H1 (cell line): ENCODE results near the gene GANAB. TPM values are rescaled to one million over a fixed set of nuclear protein-coding genes. Genes with fewer than 3 reads are reported as not detected.

Experiments used
- CTCF ChIA-PET: fragments of 300-600 bp; sonication (Branson Sonifier 250); formaldehyde crosslinking; loops from one replicate; lab custom pipeline; 2021; ENCODE audit not compliant: partially characterized antibody; lab: Charles Lee
- POLR2A ChIA-PET: fragments of 300-600 bp; sonication (Branson Sonifier 250); formaldehyde crosslinking; loops from one replicate; lab custom pipeline; 2021; ENCODE audit warnings: inconsistent platforms; ENCODE audit not compliant: partially characterized antibody; lab: Charles Lee
- DNase-seq, 2 experiments: peaks; one replicate each; pipeline versions ENCODE4 v3.0.0 to v3.0.0-alpha.2; 2010 to 2022; ENCODE audit warnings: low spot score in 2 of 2, low read depth in 1 of 2, mixed read lengths in 1 of 2
- FAIRE-seq: peaks from 2 replicates; lab custom pipeline; 2011; peaks lifted over from hg19 to GRCh38; lab: Jason Lieb, UNC
- H2AFZ ChIP-seq: 2 replicates; pipeline ENCODE4 v1.8.1; 2012; ENCODE audit warnings: low read length, inconsistent platforms
- H2AK5ac ChIP-seq: 2 replicates; pipeline ENCODE4 v1.6.1; 2013; ENCODE audit warnings: low read depth, low read length
- H2BK120ac ChIP-seq: replicated peaks from 2 replicates; pipeline ENCODE3; 2013; ENCODE audit warnings: low read depth, low read length, inconsistent platforms
- H2BK12ac ChIP-seq: 2 replicates; pipeline ENCODE4 v1.6.1; 2013; ENCODE audit warnings: low read depth, low read length
- H2BK15ac ChIP-seq: 2 replicates; pipeline ENCODE4 v1.6.1; 2013; ENCODE audit warnings: low read length
- H2BK20ac ChIP-seq: 2 replicates; pipeline ENCODE4 v1.6.1; 2013; ENCODE audit warnings: low read length
- H2BK5ac ChIP-seq: 2 replicates; pipeline ENCODE4 v1.6.1; 2013; ENCODE audit warnings: low read depth, low read length
- H3K14ac ChIP-seq: 2 replicates; pipeline ENCODE4 v1.6.1; 2013; ENCODE audit warnings: inconsistent platforms; ENCODE audit not compliant: insufficient read length
- H3K18ac ChIP-seq: 2 replicates; pipeline ENCODE4 v1.6.1; 2013; ENCODE audit warnings: low read length; ENCODE audit errors: extremely low read depth
- H3K23ac ChIP-seq: 2 replicates; pipeline ENCODE4 v1.6.1; 2013; ENCODE audit warnings: inconsistent platforms; ENCODE audit not compliant: insufficient read length
- H3K23me2 ChIP-seq: 2 replicates; pipeline ENCODE4 v1.6.1; 2013; ENCODE audit warnings: low read depth, low read length
- H3K27ac ChIP-seq: 2 replicates; pipeline ENCODE4 v1.6.1; 2011; ENCODE audit warnings: low read depth, low read length, inconsistent platforms
- H3K27me3 ChIP-seq, 4 experiments: replicated peaks in 1 of 4; 1 replicate in 1 of 4; 2 replicates in 3 of 4; pipeline versions ENCODE4 v1.6.1 to v1.8.1; 2011 to 2013; ENCODE audit warnings: low read length in 3 of 4, mild to moderate bottlenecking in 3 of 4, inconsistent platforms in 2 of 4, mixed read lengths in 2 of 4, moderate library complexity in 1 of 4; ENCODE audit not compliant: control insufficient read depth in 3 of 4, insufficient read depth in 3 of 4; ENCODE audit errors: extremely low read depth in 1 of 4
- H3K36me3 ChIP-seq, 4 experiments: 2 replicates each; pipeline versions ENCODE4 v1.6.1 to v1.8.1; 2011 to 2013; ENCODE audit warnings: mild to moderate bottlenecking in 4 of 4, low read length in 3 of 4, moderate library complexity in 2 of 4, control low read depth in 1 of 4, inconsistent platforms in 1 of 4; ENCODE audit not compliant: insufficient read depth in 4 of 4, control insufficient read depth in 2 of 4
- H3K4ac ChIP-seq: replicated peaks from 2 replicates; pipeline ENCODE3; 2013; ENCODE audit warnings: low read length, low read depth, mixed read lengths, inconsistent platforms; ENCODE audit not compliant: insufficient read length
- H3K4me1 ChIP-seq, 4 experiments: replicated peaks in 1 of 4; 1 replicate in 1 of 4; 2 replicates in 3 of 4; pipeline versions ENCODE4 v1.6.1 to v1.8.1; 2011 to 2013; ENCODE audit warnings: low read length in 3 of 4, inconsistent platforms in 2 of 4, mixed read lengths in 1 of 4; ENCODE audit not compliant: insufficient read depth in 4 of 4, control insufficient read depth in 3 of 4
- H3K4me2 ChIP-seq, 2 experiments: 2 replicates each; pipeline versions ENCODE4 v1.6.1 to v1.8.1; 2011 to 2013; ENCODE audit warnings: low read depth in 2 of 2, low read length in 2 of 2, control low read depth in 1 of 2, inconsistent platforms in 1 of 2, mild to moderate bottlenecking in 1 of 2; ENCODE audit not compliant: insufficient read depth in 1 of 2
- H3K4me3 ChIP-seq, 4 experiments: fragments of 200-600, 300-600 bp in 1 of 4; sonication (generic), shearing (Covaris generic), sonication (Bioruptor Twin) in 1 of 4; 2 replicates each; pipeline versions ENCODE4 v1.5.1 to v1.8.1; 2011 to 2016; ENCODE audit warnings: low read length in 4 of 4, low read depth in 3 of 4, control low read depth in 2 of 4, inconsistent platforms in 2 of 4, mild to moderate bottlenecking in 2 of 4, mixed read lengths in 1 of 4, moderate library complexity in 1 of 4; ENCODE audit not compliant: insufficient read depth in 2 of 4; ENCODE audit errors: extremely low read depth in 1 of 4
- H3K56ac ChIP-seq: replicated peaks from 2 replicates; pipeline ENCODE3; 2013; ENCODE audit warnings: low read depth, mild to moderate bottlenecking, mixed read lengths, low read length, inconsistent platforms; ENCODE audit not compliant: insufficient read length
- H3K79me1 ChIP-seq: 2 replicates; pipeline ENCODE4 v1.6.1; 2013; ENCODE audit warnings: low read depth, low read length, control low read depth
- H3K79me2 ChIP-seq, 2 experiments: 2 replicates each; pipeline versions ENCODE4 v1.6.1 to v1.8.1; 2012 to 2013; ENCODE audit warnings: low read length in 2 of 2, mild to moderate bottlenecking in 2 of 2, inconsistent platforms in 1 of 2; ENCODE audit not compliant: insufficient read depth in 2 of 2, control insufficient read depth in 1 of 2
- H3K9ac ChIP-seq, 4 experiments: replicated peaks in 1 of 4; 1 replicate in 1 of 4; 2 replicates in 3 of 4; pipeline versions ENCODE4 v1.6.1 to v1.8.1; 2011 to 2013; ENCODE audit warnings: low read depth in 3 of 4, low read length in 3 of 4, control low read depth in 2 of 4, mild to moderate bottlenecking in 2 of 4, moderate library complexity in 2 of 4, inconsistent platforms in 1 of 4; ENCODE audit errors: extremely low read depth in 1 of 4
- H3K9me3 ChIP-seq, 2 experiments: 2 replicates each; pipeline versions ENCODE4 v1.6.1 to v1.8.1; 2012 to 2013; ENCODE audit warnings: mild to moderate bottlenecking in 2 of 2, moderate library complexity in 2 of 2, control low read depth in 1 of 2, inconsistent platforms in 1 of 2, low read depth in 1 of 2, low read length in 1 of 2, mixed read lengths in 1 of 2; ENCODE audit not compliant: insufficient read depth in 2 of 2
- H4K20me1 ChIP-seq, 2 experiments: replicated peaks in 1 of 2; 2 replicates each; pipeline versions ENCODE3 to v1.8.1; 2011 to 2013; ENCODE audit warnings: inconsistent platforms in 2 of 2, low read length in 2 of 2, mild to moderate bottlenecking in 1 of 2; ENCODE audit not compliant: insufficient read depth in 2 of 2, control insufficient read depth in 1 of 2
- H4K5ac ChIP-seq: 2 replicates; pipeline ENCODE4 v1.6.1; 2013; ENCODE audit warnings: low read length, low read depth, mixed read lengths, inconsistent platforms; ENCODE audit not compliant: insufficient read length
- H4K8ac ChIP-seq: 2 replicates; pipeline ENCODE4 v1.8.0; 2013; ENCODE audit warnings: mild to moderate bottlenecking, moderate library complexity, low read length, inconsistent platforms; ENCODE audit not compliant: insufficient read depth; ENCODE audit errors: extremely low read depth
- H4K91ac ChIP-seq: replicated peaks from 2 replicates; pipeline ENCODE3; 2013; ENCODE audit warnings: low read length, mixed read lengths, inconsistent platforms; ENCODE audit not compliant: insufficient read length
- BACH1 ChIP-seq: IDR thresholded peaks from 2 replicates; pipeline ENCODE4 v1.6.1; 2012; ENCODE audit warnings: low read length, improper control_type of control experiment
- CREB1 ChIP-seq: IDR thresholded peaks from 2 replicates; pipeline ENCODE4 v1.6.1; 2012; ENCODE audit warnings: inconsistent platforms
- CTBP2 ChIP-seq: IDR thresholded peaks from 2 replicates; pipeline ENCODE4 v1.7.0; 2011; ENCODE audit warnings: borderline replicate concordance, mild to moderate bottlenecking, moderate library complexity, mixed read lengths, low read length; ENCODE audit not compliant: insufficient read depth, insufficient read length
- E2F6 ChIP-seq: IDR thresholded peaks from 2 replicates; pipeline ENCODE4 v1.6.1; 2012; ENCODE audit warnings: inconsistent platforms
- HDAC2 ChIP-seq, 2 experiments: fragments of 300-600 bp in 1 of 2; sonication (generic) in 1 of 2; IDR thresholded peaks; 2 replicates each; pipeline ENCODE4 v1.6.1; 2011 to 2012; ENCODE audit warnings: low read depth in 2 of 2, low read length in 2 of 2, mild to moderate bottlenecking in 2 of 2, moderate library complexity in 2 of 2, borderline replicate concordance in 1 of 2, inconsistent platforms in 1 of 2
- MAFK ChIP-seq: IDR thresholded peaks from 2 replicates; pipeline ENCODE4 v1.6.1; 2012; ENCODE audit warnings: low read depth, mild to moderate bottlenecking, improper control_type of control experiment, low read length
- MAX ChIP-seq: IDR thresholded peaks from 2 replicates; pipeline ENCODE4 v1.6.1; 2012; ENCODE audit warnings: inconsistent platforms
- NRF1 ChIP-seq: IDR thresholded peaks from 2 replicates; pipeline ENCODE4 v1.6.1; 2011; ENCODE audit warnings: mild to moderate bottlenecking, low read depth, low read length, improper control_type of control experiment
- SIX5 ChIP-seq: IDR thresholded peaks from 2 replicates; pipeline ENCODE4 v1.6.1; 2011; ENCODE audit warnings: mild to moderate bottlenecking, low read depth, low read length
- TAF7 ChIP-seq: optimal IDR thresholded peaks from 2 replicates; pipeline ENCODE3; 2011; ENCODE audit warnings: low read depth, mild to moderate bottlenecking, inconsistent platforms, low read length, moderate library complexity, borderline replicate concordance
- TCF12 ChIP-seq: IDR thresholded peaks from 2 replicates; pipeline ENCODE4 v1.6.1; 2011; ENCODE audit warnings: low read depth, mild to moderate bottlenecking, low read length
- WGBS, 2 experiments: shearing (Covaris generic) in 1 of 2; methylation state at CpG; one replicate each; pipeline versions ENCODE4 v1.1.6 to v1.1.7; 2013 to 2015; ENCODE audit warnings: low lambda C conversion rate in 2 of 2, mixed read lengths in 2 of 2, inconsistent platforms in 1 of 2, low coverage in 1 of 2, missing lambda C conversion rate in 1 of 2; ENCODE audit not compliant: insufficient replicate concordance in 2 of 2, insufficient coverage in 1 of 2, insufficient read length in 1 of 2; ENCODE audit errors: extremely low coverage in 1 of 2, missing lambda C conversion rate in 1 of 2; 5-methylcytosine and 5-hydroxymethylcytosine counted together
- polyA plus RNA-seq, 7 experiments: library from polyadenylated mRNA; depleted of rRNA in 3 of 7; stranded (reverse) in 5 of 7; unstranded in 2 of 7; fragments of >200 nt in 5 of 7; fragments of 200-250 nt in 2 of 7; gene quantifications; 1 replicate in 5 of 7; 2 replicates in 1 of 7; 4 replicates in 1 of 7; pipeline versions ENCODE4 v1.2.1 to v1.2.3, GENCODE V29; 2011 to 2013; ENCODE audit warnings: missing spikeins in 2 of 7, mixed read lengths in 2 of 7
- total RNA-seq: library from RNA; stranded (reverse); fragmentation: NEBNext Ultra II Directional; extraction: Animal tissue kit (Norgen Biotek cat#: 25700); gene quantifications from 2 replicates; pipeline ENCODE4 v1.2.1, GENCODE V29; 2021

Gene GANAB
- total and polyA plus RNA-seq, 2 of the 8 experiments (the other 6 are each of a cell fraction or from before 2014, with no cell fraction given) = 289 to 330 TPM

GRCh38 chr11:62677714-62678113 is 31.3 kb upstream of the GANAB start:
- no peak overlapping the region for H4K91ac ChIP-seq
- peak overlapping the region; percentile 74 to 86 for H3K4me2 ChIP-seq
- no peak overlapping the region for H2AFZ ChIP-seq
- DNase-seq = no peak
- H3K4me3 ChIP-seq = peak overlapping the region; percentile 78 to 98 (median 88); a peak in 5 of 8 replicates
- no peak overlapping the region for H3K14ac ChIP-seq
- H2BK15ac ChIP-seq = no peak overlapping the region
- H3K9ac ChIP-seq = no peak overlapping the region
- no peak overlapping the region for H3K18ac ChIP-seq
- ChIA-PET POLR2A (interaction anchor here (1.2 to 61.4 kb wide), 6 partner anchors 14 to 110 kb away, joined by 3 to 2041 read pairs (median 4); partner anchors contain the start of genes BSCL2, C11orf98, CSKMT and GANAB), CTCF (interaction anchor here (0.8 to 3.2 kb wide), 5 partner anchors 10 to 66 kb away, joined by 3 to 16 read pairs (median 6); partner anchors contain the start of genes CSKMT and EML3)
- peaks cover 8% of the 10 kb centered on the region for H3K79me1 ChIP-seq
- no peak overlapping the region for H3K23ac ChIP-seq
- H3K36me3 ChIP-seq = peaks cover 5 to 29% (median 9%) of the 10 kb centered on the region in 4 experiments; a peak in 5 of 8 replicates
- H3K27ac ChIP-seq = no peak overlapping the region
- H3K4ac ChIP-seq = no peak overlapping the region
- no peaks in the 10 kb centered on the region for H3K27me3 ChIP-seq
- WGBS, 2 experiments = 91% methylated on average over 15 of the region's 15 CpGs; no CpG with 5 or more reads in 1 of the 2 experiments
- H3K9me3 ChIP-seq = no peaks in the 10 kb centered on the region
- TF ChIP-seq CTBP2 (no peak), MAFK (no peak), MAX (no peak), E2F6 (no peak), HDAC2 (IDR thresholded peaks at IDR 0.05; ENCODE audit: borderline replicate concordance in 1 of 2, low read depth in 2 of 2, low read length in 2 of 2) (no peak), NRF1 (no peak), TCF12 (no peak), CREB1 (no peak), TAF7 (no peak), BACH1 (no peak), SIX5 (no peak)
- no peak overlapping the region for H4K5ac ChIP-seq
- no peak overlapping the region for H4K8ac ChIP-seq
- H2BK5ac ChIP-seq = no peak overlapping the region
- H3K4me1 ChIP-seq = peaks cover 3 to 8% (median 5%) of the 10 kb centered on the region in 4 experiments; a peak in 5 of 7 replicates
- H2BK20ac ChIP-seq = no peak overlapping the region
- peaks cover 0 to 1% of the 10 kb centered on the region in 2 experiments for H4K20me1 ChIP-seq
- no peak overlapping the region for H2BK120ac ChIP-seq
- no peak overlapping the region for H2BK12ac ChIP-seq
- H2AK5ac ChIP-seq = no peak overlapping the region
- peaks cover 3% of the 10 kb centered on the region; the same call in 1 of the 2 replicates for H3K23me2 ChIP-seq
- no peak overlapping the region for H3K56ac ChIP-seq
- peaks cover 0 to 23% of the 10 kb centered on the region in 2 experiments; a peak in 2 of 4 replicates for H3K79me2 ChIP-seq
- FAIRE-seq = no peak
